Naive thymus-derived CD8-positive, alpha-beta T cell (primary cell): ENCODE data around the gene ABCA7. TPM values are rescaled to one million over a fixed set of nuclear protein-coding genes. Genes with fewer than 3 reads are reported as not detected.
A peak's percentile ranks its signal among the peaks of the same experiment; 100 is the strongest.

Experiments
- ATAC-seq, 2 donors: fragments of 150-1000 bp; cut with Tn5 transposase in 1 of 2; sonication (Bioruptor Pico), chemical (Tn5 transposase) in 1 of 2; 1 replicate in 1 of 2; 2 replicates in 1 of 2; pipeline ENCODE4 v1.10.0; 2021; ENCODE audit warnings: mild to moderate bottlenecking in 2 of 2, moderate library complexity in 2 of 2
- POLR2A ChIA-PET: fragments of 350-600 bp; sonication (Branson Sonifier 250); formaldehyde crosslinking; loops from one replicate; lab custom pipeline; 2021; ENCODE audit warnings: antibody characterized with exemption; lab: Charles Lee
- DNase-seq, 10 donors: peaks; one replicate each; pipeline versions ENCODE4 v3.0.0 to v3.0.0-alpha.2; 2020 to 2022
- H3K27ac Mint-ChIP-seq, 10 donors: one replicate each; pipeline ENCODE4 v1.8.0; 2020 to 2022; ENCODE audit warnings: mild to moderate bottlenecking in 10 of 10, mixed read lengths in 10 of 10, moderate library complexity in 4 of 10, inconsistent platforms in 1 of 10
- H3K27me3 Mint-ChIP-seq, 5 donors: one replicate each; pipeline ENCODE4 v1.8.0; 2021 to 2022; ENCODE audit warnings: mixed read lengths in 5 of 5
- H3K36me3 Mint-ChIP-seq, 3 donors: one replicate each; pipeline ENCODE4 v1.8.0; 2020 to 2022; ENCODE audit warnings: mixed read lengths in 3 of 3, mild to moderate bottlenecking in 2 of 3, inconsistent platforms in 1 of 3
- H3K4me1 Mint-ChIP-seq, 4 donors: one replicate each; pipeline ENCODE4 v1.8.0; 2021 to 2022; ENCODE audit warnings: mixed read lengths in 4 of 4
- H3K4me3 Mint-ChIP-seq, 10 donors: one replicate each; pipeline ENCODE4 v1.8.0; 2020 to 2022; ENCODE audit warnings: mild to moderate bottlenecking in 10 of 10, mixed read lengths in 10 of 10, moderate library complexity in 6 of 10, inconsistent platforms in 1 of 10
- H3K9me3 Mint-ChIP-seq, 9 donors: one replicate each; pipeline ENCODE4 v1.8.0; 2020 to 2022; ENCODE audit warnings: mixed read lengths in 9 of 9, mild to moderate bottlenecking in 3 of 9, inconsistent platforms in 1 of 9, moderate library complexity in 1 of 9
- polyA plus RNA-seq, 3 donors: library from polyadenylated mRNA; unstranded; fragments of 300-500 nt; fragmentation: Illumina TruSeq; gene quantifications; one replicate each; pipeline ENCODE4 v1.2.3, GENCODE V29; 2021
- total RNA-seq, 8 experiments: library from RNA in 2 of 8; stranded (reverse) in 2 of 8; gene quantifications; one replicate each; pipeline ENCODE4 v1.2.3 and lab custom pipeline; 2021 to 2026

Gene ABCA7
- total and polyA plus RNA-seq, 5 experiments from 2014 or later = 4.2 to 232 (median 14.4) TPM

- Mint-ChIP-seq H3K9me3 (peaks cover 0 to 2% (median 0%) of the 10 kb centered on the region in 9 donors), H3K4me1 (peaks cover 22 to 70% (median 62%) of the 10 kb centered on the region in 4 donors), H3K27me3 (no peaks in the 10 kb centered on the region), H3K36me3 (peaks cover 0 to 54% (median 13%) of the 10 kb centered on the region in 3 donors), H3K27ac (peak overlapping the region; percentile 86 to 98 (median 95)), H3K4me3 (peak overlapping the region; percentile 54 to 79 (median 74))
- DNase-seq = peak in 8 of 10 donors; percentile 31 to 79 (median 62)
- ATAC-seq = peak; percentile 26 to 34
- POLR2A ChIA-PET = interaction anchor here (0.6 to 31.7 kb wide), 18 partner anchors 12 to 195 kb away, joined by 3 to 2279 read pairs (median 10); partner anchors contain the start of genes ABCA7, ARHGAP45, CIRBP and CNN2
Observed at GRCh38 chr19:1087813-1088415, 48.0 kb downstream of the ABCA7 start.

- POLR2A ChIA-PET = interaction anchor here (0.6 to 31.7 kb wide), 16 partner anchors 12 to 195 kb away, joined by 3 to 2279 read pairs (median 12); partner anchors contain the start of genes ABCA7, ARHGAP45, CIRBP and CNN2
- no peaks in the 10 kb centered on the region for H3K27me3 Mint-ChIP-seq
- peaks cover 0 to 2% (median 0%) of the 10 kb centered on the region in 9 donors for H3K9me3 Mint-ChIP-seq
- H3K36me3 Mint-ChIP-seq = peaks cover 0 to 57% (median 13%) of the 10 kb centered on the region in 3 donors
- H3K4me3 Mint-ChIP-seq = peak overlapping the region in 9 of 10 donors; percentile 14 to 79 (median 68)
- ATAC-seq = peak; percentile 7 to 8
- H3K27ac Mint-ChIP-seq = peak overlapping the region; percentile 86 to 98 (median 95)
- H3K4me1 Mint-ChIP-seq = peaks cover 22 to 75% (median 66%) of the 10 kb centered on the region in 4 donors
- DNase-seq = peak in 2 of 10 donors; percentile 17 to 58
Observed at GRCh38 chr19:1088416-1089010, 48.6 kb downstream of the ABCA7 start.

GRCh38 chr19:1089126-1089771 is 49.3 kb downstream of the ABCA7 start:
- Mint-ChIP-seq H3K4me1 (peaks cover 22 to 75% (median 67%) of the 10 kb centered on the region in 4 donors), H3K27me3 (no peaks in the 10 kb centered on the region), H3K9me3 (peaks cover 0 to 2% (median 0%) of the 10 kb centered on the region in 9 donors), H3K27ac (peak overlapping the region; percentile 13 to 98 (median 84)), H3K36me3 (peaks cover 0 to 50% (median 11%) of the 10 kb centered on the region in 3 donors), H3K4me3 (peak overlapping the region in 6 of 10 donors; percentile 19 to 74 (median 49))
- ATAC-seq (peak in 1 of 2 donors; percentile 1), DNase-seq (peak in 3 of 10 donors; percentile 26 to 35 (median 33))
- POLR2A ChIA-PET = interaction anchor here (0.7 to 31.7 kb wide), 21 partner anchors 11 to 186 kb away, joined by 3 to 2279 read pairs (median 6); partner anchors contain the start of genes ABCA7, ARHGAP45, CIRBP and CNN2

GRCh38 chr19:1089891-1090290 is 50.0 kb downstream of the ABCA7 start:
- POLR2A ChIA-PET = interaction anchor here (0.6 to 31.7 kb wide), 23 partner anchors 10 to 185 kb away, joined by 3 to 2279 read pairs (median 4); partner anchors contain the start of genes ABCA7, ARHGAP45, CIRBP and CNN2
- peak overlapping the region in 9 of 10 donors; percentile 32 to 98 (median 87) for H3K27ac Mint-ChIP-seq
- ATAC-seq (peak; percentile 43 to 60), DNase-seq (peak in 9 of 10 donors; percentile 47 to 91 (median 70))
- H3K4me1 Mint-ChIP-seq = peaks cover 22 to 71% (median 67%) of the 10 kb centered on the region in 4 donors
- peak overlapping the region in 8 of 10 donors; percentile 6 to 78 (median 56) for H3K4me3 Mint-ChIP-seq
- H3K27me3 Mint-ChIP-seq = no peaks in the 10 kb centered on the region
- peaks cover 0 to 44% (median 8%) of the 10 kb centered on the region in 3 donors for H3K36me3 Mint-ChIP-seq
- H3K9me3 Mint-ChIP-seq = peaks cover 0 to 2% (median 0%) of the 10 kb centered on the region in 9 donors

- peak overlapping the region; percentile 28 to 85 (median 70) for H3K4me3 Mint-ChIP-seq
- H3K4me1 Mint-ChIP-seq = peaks cover 21 to 71% (median 68%) of the 10 kb centered on the region in 4 donors
- H3K27ac Mint-ChIP-seq = peak overlapping the region; percentile 86 to 98 (median 94)
- ATAC-seq (peak; percentile 24 to 34), DNase-seq (peak in 9 of 10 donors; percentile 42 to 79 (median 63))
- POLR2A ChIA-PET = interaction anchor here (0.6 to 31.7 kb wide), 15 partner anchors 9 to 178 kb away, joined by 3 to 2279 read pairs (median 17); partner anchors contain the start of genes ABCA7, ARHGAP45, CIRBP and CNN2
- H3K36me3 Mint-ChIP-seq = peaks cover 0 to 38% (median 6%) of the 10 kb centered on the region in 3 donors
- H3K27me3 Mint-ChIP-seq = no peaks in the 10 kb centered on the region
- H3K9me3 Mint-ChIP-seq = peaks cover 0 to 2% (median 0%) of the 10 kb centered on the region in 9 donors
Observed at GRCh38 chr19:1090731-1091543, 51.0 kb downstream of the ABCA7 start.

- Mint-ChIP-seq H3K27ac (peak overlapping the region in 3 of 10 donors; percentile 43 to 84 (median 53)), H3K4me3 (peak overlapping the region in 4 of 10 donors; percentile 4 to 70 (median 52)), H3K36me3 (peaks cover 0 to 32% (median 6%) of the 10 kb centered on the region in 3 donors), H3K27me3 (no peaks in the 10 kb centered on the region), H3K9me3 (peaks cover 0 to 2% (median 0%) of the 10 kb centered on the region in 9 donors), H3K4me1 (peaks cover 22 to 71% (median 68%) of the 10 kb centered on the region in 4 donors)
- peak in 2 of 10 donors; percentile 11 to 16 for DNase-seq
- no peak for ATAC-seq
- POLR2A ChIA-PET = interaction anchor here (0.8 to 31.7 kb wide), 9 partner anchors 9 to 178 kb away, joined by 3 to 2279 read pairs (median 173); partner anchors contain the start of genes ABCA7, ARHGAP45, CIRBP and CNN2
Observed at GRCh38 chr19:1091544-1092175, 51.8 kb downstream of the ABCA7 start.

GRCh38 chr19:1093330-1093729 is 53.4 kb downstream of the ABCA7 start:
- DNase-seq (no peak), ATAC-seq (no peak)
- peak overlapping the region in 9 of 10 donors; percentile 29 to 90 (median 60) for H3K27ac Mint-ChIP-seq
- H3K27me3 Mint-ChIP-seq = no peaks in the 10 kb centered on the region
- POLR2A ChIA-PET = interaction anchor here (0.7 to 16.6 kb wide), 13 partner anchors 10 to 230 kb away, joined by 3 to 621 read pairs (median 5); partner anchors contain the start of genes ARHGAP45, CNN2 and GPX4
- H3K4me1 Mint-ChIP-seq = peaks cover 15 to 67% (median 61%) of the 10 kb centered on the region in 4 donors
- peaks cover 0 to 18% (median 2%) of the 10 kb centered on the region in 3 donors for H3K36me3 Mint-ChIP-seq
- H3K4me3 Mint-ChIP-seq = peak overlapping the region; percentile 49 to 97 (median 92)
- H3K9me3 Mint-ChIP-seq = peaks cover 0 to 2% (median 0%) of the 10 kb centered on the region in 9 donors

- Mint-ChIP-seq H3K4me1 (peaks cover 14 to 66% (median 59%) of the 10 kb centered on the region in 4 donors), H3K27me3 (no peaks in the 10 kb centered on the region), H3K9me3 (peaks cover 0 to 2% (median 0%) of the 10 kb centered on the region in 9 donors), H3K36me3 (peaks cover 0 to 18% (median 2%) of the 10 kb centered on the region in 3 donors), H3K4me3 (peak overlapping the region; percentile 88 to 97 (median 94)), H3K27ac (peak overlapping the region; percentile 43 to 96 (median 81))
- DNase-seq (no peak), ATAC-seq (no peak)
- POLR2A ChIA-PET = interaction anchor here (0.6 to 16.6 kb wide), 16 partner anchors 10 to 231 kb away, joined by 3 to 621 read pairs (median 3); partner anchors contain the start of genes ABCA7, ARHGAP45, CNN2 and GPX4
Observed at GRCh38 chr19:1093811-1094553, 54.1 kb downstream of the ABCA7 start.

- Mint-ChIP-seq H3K4me3 (peak overlapping the region; percentile 88 to 97 (median 94)), H3K27me3 (no peaks in the 10 kb centered on the region), H3K9me3 (peaks cover 0 to 2% (median 0%) of the 10 kb centered on the region in 9 donors), H3K36me3 (peaks cover 0 to 18% (median 2%) of the 10 kb centered on the region in 3 donors), H3K4me1 (peaks cover 15 to 60% (median 58%) of the 10 kb centered on the region in 4 donors), H3K27ac (peak overlapping the region; percentile 43 to 96 (median 81))
- ATAC-seq (no peak), DNase-seq (no peak)
- POLR2A ChIA-PET = interaction anchor here (0.6 to 16.6 kb wide), 11 partner anchors 9 to 232 kb away, joined by 3 to 621 read pairs (median 3); partner anchors contain the start of genes ABCA7, ARHGAP45, GPX4 and WDR18
Observed at GRCh38 chr19:1094655-1094977, 54.7 kb downstream of the ABCA7 start.
